Activated naive CD4-positive, alpha-beta T cell treated with anti-CD3 and anti-CD28 coated beads, Interleukin-2, amount 50 U/mL, for 16 hours (primary cell): ENCODE measurements around the gene DLG1.

Source experiments
- DNase-seq: peaks from one replicate; pipeline ENCODE4 v3.0.0-alpha.2; 2020

Gene DLG1

DNA sequence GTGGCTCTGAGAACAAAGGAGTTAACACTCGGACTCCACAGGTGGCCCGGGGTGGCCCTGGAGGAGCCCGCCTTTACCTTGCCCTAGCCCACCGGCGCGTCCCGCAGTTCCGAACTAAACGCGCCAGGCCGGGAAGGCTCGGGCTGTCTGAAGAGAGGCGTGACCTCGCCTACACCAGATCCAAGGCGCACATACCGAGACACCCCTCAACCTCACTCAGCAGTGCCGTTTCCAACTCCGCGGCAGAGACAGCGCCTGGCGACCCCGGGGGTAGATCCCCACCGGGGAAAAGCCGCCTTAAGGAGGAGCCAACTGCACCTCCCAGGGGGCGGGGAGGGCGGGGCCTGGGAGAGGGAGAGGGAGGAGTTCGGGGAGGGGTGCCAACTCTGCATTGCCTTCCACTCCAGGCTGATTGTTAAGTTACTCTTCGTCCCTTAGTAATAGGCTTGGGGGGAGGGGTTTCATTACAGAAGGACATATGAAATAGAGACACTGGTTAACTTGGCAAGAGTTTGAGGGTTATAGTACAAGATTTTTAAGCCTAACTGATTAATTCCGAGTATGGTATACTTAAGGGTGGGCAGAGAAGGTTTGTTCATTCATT, at the start of gene DLG1:
Gene DLG1, minus strand, starts transcription at position 272 of the 604 bp plus-strand sequence. CDS start 1,408 bp downstream, outside the sequence.
- peak; percentile 86 for DNase-seq

DNA sequence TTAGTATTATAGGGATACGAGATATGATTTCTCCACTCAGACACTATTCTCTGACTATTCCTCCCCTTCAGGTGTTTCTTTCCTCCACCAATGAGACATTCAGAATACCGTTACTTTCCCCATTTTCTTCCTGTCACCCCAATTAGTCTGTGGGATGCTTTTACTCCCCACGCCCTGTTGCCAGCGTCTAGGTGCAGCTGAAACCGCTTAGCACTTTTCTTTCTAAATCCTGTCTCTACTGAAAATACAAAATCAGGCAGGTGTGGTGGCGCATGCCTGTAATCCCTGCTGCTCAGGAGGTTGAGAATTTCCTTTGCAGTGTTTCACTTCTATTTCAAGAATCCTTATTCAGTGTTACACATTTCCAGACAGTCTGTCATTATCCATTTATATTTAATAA, 49.6 kb upstream of the DLG1 start:
- DNase-seq: no peak

DNA sequence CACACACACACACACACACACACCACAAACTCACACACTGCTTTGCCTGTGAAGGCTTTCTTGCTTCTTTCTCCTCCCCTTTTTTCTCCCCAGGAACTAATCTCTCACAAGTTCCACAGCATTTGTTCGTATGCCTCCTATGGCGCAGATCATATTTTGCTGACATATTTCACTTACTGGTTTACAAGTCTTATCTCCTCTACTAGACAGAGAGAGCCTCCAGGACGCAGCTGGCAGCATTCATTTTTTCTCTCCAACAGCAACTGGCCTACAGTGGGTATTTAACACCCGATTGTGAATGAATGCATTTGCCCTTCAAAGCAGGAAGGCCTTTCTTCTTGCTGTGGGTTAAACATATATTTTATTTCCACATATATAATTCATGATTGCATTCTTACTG, 47.0 kb upstream of the DLG1 start:
- DNase-seq: no peak

DNA sequence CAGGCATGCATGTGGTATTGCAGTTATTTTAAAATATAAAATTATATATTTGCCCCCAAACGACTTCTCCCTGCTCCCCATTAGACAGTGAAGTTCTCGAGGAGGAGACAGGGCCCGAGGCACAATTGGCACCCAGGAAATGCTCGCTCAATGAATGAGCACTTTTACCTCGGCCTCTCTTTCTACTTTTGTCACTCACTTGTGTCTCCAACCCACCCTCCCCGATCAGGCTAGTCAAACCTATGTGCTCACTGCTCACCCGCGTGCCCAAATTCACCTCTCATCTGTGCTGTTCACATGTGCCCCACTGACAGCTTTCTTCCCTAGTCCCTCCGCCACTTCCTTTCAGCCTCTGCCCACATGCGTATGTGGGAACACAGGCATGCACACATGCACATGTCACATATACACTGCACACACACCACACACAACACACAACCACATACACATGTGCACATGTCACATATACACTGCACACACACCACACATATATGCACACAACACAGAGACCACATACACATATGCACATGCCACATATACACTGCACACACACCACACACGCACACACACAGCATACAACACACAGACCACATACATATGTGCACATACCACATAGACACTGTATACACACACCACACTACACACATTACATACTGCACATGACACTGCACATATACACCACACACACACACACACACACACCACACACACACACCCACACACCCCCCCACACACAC, 46.3 kb upstream of the DLG1 start:
- DNase-seq: no peak

DNA sequence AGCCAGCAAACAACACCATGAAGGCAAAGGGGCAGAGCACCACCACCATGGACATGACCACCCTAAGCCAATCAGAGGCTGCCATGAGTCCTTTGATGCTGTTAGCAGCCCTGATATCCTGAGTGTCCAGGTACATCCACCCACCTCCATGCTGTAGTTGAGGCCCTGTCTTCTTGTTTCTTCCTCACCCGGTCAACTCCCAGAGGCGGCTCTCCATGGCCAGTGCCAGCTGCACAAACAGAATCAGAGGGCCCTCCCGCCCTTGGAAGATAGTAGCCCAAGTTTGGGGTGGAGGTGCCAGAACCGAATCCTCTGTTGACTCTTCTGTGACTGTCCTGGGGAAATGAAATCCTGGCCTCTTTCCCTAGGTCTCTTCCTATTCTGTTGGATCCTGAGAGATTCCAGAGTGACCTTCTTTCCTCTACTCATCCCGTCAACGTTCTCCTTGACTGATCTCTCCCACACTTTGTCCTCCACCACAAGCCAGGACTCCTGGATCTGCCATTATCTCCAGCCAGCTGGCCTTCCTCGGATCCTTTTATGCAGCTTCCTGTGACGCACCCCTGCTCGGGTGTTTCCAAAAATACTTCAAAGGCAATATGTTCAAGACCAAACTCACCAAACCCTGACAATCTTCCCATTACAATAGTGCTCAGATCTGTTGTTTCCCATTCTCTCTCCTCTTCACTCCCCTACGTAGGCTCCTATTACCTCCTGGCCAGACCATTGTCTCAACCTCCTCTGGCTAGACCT, 45.4 kb upstream of the DLG1 start:
- no peak for DNase-seq

DNA sequence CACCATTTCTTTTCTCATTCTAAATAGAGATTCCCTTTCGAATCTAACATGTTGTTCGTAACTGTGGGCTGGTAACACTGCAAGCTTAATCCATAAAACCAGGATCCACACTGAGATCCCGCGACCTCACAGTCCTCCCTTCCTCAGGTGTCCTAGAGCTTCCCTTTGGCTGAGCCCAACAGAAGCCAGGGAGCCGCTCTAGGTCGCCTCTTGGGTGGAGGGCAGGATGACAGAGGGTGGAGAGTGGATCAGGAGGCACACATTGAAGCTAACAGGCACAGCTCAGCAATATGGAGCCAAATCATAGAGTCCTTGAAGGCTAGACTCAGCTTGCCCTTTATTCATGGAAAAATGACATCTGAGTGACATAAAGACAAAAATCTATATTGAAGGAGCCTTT, 44.7 kb upstream of the DLG1 start:
- no peak for DNase-seq

DNA sequence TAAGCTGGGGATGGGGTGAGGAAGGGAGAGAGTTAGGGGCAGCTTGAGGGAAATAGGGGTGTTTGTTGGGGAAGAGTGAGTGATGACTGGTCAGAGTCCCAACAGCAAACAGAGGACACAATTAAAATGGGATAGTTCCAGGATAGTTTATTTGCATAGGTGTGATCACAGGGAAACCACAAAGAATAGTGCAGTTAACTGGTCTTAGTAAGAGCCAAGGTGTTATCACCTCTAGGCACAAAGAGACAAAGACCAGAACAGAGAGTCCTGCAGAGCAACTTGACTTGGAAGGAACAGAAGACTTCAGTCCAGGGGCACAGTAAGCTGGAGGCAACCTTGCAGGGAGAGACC, 42.1 kb upstream of the DLG1 start:
- DNase-seq: no peak

DNA sequence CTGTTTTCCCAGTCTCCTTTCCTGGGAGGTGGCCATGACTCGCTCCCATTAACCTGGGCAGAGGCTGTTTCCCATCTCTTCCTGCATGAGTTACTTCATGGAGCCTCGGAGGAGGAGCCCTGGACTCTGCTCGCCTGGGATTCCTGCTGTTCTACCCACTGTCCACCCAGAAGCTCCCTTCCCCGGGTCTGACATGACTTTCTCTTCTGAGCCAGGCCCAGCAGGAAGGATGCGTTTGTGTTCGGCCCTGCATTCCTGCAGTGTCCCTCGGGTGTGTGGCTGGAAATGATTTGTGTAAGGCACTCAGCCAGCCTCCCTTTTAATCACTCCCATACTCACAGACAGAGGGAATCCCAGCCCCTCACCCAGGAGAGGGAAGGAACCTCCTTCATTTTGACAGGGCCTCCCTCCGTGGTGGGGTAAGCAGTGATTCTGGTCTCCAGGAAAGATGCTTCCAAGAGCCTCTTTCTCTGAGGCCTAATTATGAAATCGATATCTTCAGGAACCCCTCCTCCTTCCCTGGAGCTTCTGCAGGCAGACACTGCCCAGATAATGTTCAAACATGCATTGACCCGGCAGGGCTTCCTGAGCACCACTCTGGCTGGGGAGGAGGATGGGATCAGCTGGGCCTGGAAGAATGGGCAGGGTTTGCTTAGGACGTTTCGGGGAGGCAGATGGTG, 41.6 kb upstream of the DLG1 start:
- DNase-seq: no peak

DNA sequence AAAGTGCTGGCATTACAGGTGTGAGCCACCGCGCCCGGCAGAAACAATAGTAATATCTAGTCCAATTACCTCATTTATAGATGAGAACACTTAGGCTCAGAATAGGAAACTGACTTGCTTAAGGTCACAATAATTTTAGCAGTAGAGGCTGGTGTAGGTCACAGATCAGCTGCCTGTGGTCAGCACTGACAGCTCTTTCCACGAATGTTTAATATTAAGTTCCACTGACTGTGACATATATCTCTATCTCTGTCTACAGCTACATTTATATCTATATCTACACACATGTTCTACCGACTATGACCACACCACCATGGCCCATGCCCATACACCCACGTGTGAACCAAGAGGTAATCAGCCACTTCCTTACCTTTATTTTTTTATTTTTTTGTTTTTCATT, 40.2 kb upstream of the DLG1 start:
- no peak for DNase-seq

DNA sequence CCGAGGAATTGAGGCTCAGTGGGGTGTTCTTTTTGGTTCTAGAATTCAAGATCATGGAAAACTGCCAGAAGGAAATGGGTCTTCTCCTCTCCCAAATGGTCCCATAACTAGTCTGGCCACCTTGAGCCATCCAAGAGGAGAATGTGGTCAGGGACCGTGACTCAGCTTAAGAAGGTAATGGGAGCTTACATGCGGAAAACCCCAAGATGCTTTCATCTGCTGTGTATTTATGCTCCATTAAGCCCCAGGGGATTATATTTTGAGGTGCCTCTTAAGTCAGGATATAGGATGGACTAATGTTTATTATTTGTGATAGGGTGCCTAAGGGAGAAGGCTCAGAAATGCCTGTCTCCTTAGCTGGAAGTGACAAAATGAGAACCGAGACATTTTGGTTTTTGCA, 39.2 kb upstream of the DLG1 start:
- no peak for DNase-seq

DNA sequence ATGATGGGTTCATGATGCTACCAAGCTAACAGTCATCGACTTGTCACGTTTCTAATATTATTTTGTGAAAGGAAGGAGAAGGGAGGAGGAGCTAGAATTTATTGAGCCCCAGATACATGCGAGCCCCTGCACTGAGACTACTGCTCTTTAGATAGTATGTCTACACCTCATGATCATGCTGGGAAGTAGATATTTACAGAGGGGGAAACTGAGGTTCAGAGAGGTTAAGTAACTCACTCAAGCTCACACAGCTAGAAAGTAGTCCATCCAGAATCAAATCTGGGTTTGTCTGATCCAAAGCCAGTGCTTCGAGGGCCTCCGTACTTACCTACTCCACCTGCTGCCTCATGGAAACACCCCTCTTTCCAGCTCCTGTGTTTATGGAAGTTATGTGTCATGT, 38.8 kb upstream of the DLG1 start:
- no peak for DNase-seq

DNA sequence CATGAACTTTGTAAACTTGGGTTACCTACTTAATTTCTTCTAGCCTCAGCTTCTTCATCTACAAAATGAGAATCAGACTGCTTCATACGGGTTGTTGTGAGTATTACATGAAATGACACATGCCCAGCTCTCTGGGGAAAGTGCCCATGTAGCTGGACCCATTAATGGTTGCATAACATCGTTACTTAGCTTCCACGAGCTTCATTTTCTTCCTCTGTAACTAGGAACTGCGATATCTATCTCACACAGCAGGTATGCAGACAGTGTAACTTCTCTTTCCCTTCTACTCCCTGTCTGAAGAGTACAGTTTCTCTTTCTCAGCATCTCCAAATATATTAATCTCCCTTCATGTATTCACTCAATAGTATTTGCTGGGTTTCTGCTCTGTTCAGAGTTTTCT, 37.9 kb upstream of the DLG1 start:
- no peak for DNase-seq

DNA sequence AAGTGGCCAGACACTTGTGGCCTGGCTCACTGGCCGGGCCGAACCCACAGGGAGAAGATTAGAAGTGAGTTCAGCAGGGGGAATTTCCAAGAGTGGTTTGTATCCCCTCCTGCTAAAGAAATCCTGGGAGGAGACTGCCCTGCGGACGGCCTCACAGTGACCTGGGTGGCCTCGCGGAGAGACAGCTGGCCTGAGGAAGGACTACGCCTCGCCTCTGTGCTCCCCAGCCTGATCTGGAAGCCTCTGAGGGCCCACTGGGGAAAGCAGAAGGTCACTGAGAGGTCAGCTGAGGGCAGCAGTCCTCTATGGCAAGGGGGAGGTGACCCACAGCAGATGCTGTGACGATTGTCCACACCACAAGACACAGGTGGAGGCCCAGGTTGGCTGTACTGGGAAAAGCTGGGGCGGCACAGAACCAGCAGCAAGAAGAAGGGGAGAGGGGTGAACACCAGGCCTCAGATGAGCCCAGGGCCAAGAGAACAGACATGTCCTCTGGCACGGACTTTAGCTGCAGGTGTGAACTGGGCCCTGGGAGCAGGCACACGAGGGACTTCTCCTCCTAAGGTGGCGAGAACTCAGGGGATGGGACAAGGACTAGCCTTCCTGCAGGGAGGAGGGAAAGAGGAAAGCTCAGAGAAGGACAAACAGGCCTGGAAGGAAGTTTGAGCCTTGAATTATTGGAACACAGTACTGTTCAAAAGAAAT, 37.2 kb upstream of the DLG1 start:
- DNase-seq: no peak

DNA sequence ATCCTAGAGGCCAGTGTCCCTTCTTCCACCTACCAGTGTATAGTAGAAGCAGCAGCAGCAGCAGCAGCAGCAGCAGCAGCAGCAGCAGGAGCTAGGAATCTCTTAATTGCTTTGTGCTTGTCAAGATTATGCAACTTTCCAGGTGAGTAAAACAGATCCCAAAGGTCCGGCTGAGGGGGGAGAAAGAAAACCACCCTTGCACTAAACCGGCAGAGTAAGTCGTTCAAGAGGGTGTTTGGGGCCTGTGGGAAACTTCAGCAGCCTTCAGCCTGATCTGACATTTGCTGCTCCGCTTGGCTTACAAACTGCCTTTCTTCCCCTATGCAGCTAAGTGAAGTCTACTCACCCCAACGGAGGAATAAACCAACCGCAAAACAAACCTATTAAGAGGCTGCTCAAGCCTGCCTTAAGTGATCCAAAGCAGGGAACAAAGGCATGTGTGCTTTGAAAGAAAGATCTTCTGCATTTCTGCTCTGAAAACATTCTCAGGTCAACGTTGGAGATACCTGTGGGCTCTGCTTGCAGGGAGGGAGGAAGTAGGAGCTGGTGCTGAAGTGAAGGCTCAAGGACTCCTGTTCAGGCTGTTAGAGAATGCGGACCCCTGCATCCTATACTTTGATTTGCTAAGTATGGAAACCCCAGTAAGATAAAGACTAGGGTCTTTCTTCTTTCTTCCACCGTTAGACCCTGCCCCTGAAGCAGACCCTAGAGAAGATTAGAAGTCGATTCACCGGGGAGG, 35.7 kb upstream of the DLG1 start:
- DNase-seq: no peak

DNA sequence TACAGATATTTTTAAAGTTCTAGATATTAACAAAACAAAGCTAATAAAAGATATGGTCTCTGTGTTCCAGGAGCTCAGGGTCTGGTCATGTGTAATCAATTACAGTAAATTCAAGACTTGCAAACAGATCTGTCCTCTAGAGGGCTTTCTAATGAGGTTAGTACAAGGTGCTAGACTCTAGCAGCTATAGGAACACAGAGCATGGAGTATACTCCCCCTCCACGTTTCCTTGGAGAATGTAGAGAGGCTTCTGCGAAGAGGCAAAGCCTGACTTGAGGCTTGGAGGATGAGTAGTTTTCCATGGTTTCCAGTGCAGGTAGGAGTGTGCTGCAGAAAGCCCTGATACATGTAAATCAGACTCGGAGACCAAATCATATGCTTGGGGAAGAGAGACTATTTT, 32.7 kb upstream of the DLG1 start:
- no peak for DNase-seq

DNA sequence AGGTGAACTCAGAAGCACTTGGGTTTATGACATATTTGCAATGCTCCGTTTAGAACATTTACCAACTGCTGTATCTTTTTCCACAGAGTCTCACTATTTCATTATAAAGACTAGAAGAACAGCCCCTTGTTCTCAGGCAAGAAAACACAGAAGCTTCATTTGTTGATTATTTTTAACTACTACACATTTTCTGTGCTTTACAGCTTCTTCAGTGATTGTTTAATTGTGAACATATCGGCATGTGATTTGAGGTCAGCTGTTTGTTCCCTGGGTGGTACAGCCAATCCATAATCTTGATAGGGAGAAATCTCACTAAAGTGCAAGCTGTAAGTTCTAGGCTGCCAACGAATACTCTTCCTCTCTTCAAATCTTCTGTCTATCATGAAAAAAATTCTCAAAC, 31.0 kb upstream of the DLG1 start:
- no peak for DNase-seq

DNA sequence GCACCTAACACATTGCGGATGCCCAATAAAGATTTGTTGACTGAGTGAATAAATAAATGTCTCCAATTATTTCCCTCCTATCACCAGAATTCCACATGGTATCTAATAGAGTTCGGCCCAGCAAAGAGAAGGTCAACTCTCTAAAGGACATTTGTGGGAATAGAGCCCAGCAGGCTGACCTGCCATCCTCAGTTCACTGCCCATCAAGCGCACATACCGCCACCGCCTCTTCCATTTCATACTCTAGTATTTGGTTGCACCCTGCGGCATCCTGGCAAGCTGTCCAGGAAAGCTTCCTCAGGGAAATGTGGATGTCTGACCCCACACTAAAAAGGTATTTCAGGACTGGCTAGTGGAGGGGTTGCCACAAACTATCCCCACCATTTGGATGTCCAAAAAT, 29.8 kb upstream of the DLG1 start:
- no peak for DNase-seq

DNA sequence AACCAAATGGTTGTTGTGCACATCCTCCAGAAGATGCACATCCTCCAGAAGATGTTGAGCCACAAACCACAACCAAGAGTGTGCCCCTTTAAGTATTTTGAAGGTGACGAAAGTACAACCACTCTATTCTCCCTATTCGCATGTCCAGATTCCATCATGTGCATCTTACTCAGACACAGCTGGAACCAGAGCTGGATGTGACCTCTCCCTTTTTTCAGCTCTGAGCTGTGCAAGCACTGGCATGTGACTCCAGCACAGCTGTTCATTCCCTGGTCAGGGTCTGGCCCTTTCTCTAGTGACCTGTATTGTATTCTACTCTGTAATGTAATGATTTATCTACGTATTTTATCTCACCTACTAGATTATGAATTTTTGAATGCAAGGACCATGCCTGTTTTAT, 29.3 kb upstream of the DLG1 start:
- DNase-seq: no peak

DNA sequence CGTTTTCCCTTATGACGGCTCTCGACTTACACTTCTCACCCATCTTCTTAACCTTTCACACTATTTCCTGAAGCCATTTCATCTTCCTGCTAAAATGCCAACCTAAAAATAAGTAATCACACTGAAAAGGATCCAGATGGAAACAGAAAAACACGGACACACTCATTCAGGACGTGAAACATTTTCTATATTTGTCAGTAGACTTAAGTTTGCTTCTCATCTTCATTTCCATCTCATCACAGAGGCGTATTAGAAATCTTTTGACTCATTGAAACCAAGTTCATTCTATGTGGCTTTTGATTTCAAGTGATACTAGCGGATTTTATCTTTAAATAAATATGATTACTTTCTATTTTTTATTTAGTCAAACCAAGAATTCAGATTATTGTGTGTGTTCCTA, 27.4 kb upstream of the DLG1 start:
- DNase-seq: no peak

DNA sequence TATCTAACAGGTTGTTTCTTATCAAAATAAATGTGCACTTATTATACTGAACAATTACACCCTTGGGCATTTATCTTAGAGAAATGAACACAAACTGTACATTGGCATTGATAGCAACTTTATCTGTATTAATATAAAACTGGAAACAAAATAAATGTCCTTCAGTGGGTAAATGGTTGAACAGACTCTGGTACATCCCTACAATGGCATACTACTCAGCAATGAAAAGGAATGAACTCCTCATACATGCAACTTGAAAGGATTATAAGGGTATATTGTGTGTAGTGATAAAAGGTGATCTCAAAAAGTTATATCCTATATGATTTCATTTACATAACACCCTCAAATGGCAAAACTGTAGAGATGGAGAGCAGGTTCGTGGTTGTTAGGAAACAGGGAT, 23.7 kb upstream of the DLG1 start:
- no peak for DNase-seq

DNA sequence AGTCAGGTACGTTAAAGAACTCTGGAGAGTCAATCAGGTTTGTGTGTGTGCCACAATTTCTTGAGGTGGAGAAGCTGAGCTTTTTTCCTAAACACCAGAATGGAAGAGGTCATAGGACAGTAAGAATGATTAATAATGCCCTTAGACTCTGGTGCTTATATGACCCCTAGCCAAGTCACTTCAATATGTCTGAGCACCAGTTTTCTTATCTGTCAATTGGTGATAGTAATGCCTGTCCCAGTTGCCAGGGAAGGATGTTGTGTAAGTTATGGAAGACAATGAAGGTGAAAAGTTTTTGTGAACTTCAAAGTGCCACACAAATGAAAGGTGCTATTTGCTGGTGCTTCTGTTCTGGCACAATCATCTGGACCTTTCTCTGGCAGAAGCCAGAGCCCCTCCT, 22.2 kb upstream of the DLG1 start:
- no peak for DNase-seq

DNA sequence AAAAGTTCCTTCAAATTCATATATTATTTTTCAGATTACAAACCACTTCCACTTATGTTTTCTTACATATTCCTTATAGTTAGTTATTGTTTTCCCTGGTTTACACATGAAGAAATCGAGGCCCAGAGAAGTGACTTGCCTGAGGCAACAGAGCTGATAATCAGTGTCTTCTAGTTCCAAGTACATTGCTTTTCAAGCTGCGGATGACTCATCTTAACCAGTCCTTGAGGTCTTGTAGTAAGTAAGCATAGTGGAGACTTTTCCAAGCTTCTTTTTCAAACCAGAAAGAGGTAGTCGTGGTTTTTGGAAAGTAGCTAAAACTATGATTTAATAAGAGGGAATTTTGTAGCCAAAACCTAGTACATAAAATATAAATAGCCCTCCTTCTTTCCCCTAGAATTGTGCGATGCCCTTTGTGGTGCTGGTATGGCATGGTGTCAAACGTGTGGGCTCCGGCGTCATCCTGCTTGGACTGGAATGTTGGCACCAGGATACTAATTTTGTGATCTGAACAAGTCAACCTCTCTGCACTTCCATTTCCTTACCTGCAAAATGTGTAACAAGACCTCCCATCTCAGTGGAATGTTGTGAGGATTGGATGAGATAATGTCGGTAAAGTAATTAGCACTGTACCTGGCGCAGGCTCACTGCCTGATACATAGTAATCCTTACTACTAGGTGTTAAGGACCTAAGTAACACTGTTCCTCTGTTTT, 19.0 kb upstream of the DLG1 start:
- DNase-seq: no peak
